ENCODE measurements around the gene DLGAP1.
"Not testable (repeated sequence)": the region's sequence is repeated elsewhere in the genome, so short reads cannot be mapped to it uniquely, and the experiment has no call there.

Gene DLGAP1

GRCh38 chr18:3478262-3478978 is 976.7 kb downstream of the DLGAP1 start:
- no peak for DNase-seq

GRCh38 chr18:3472681-3473544 is 982.2 kb downstream of the DLGAP1 start:
- DNase-seq: no peak

GRCh38 chr18:3472121-3472520 is 983.0 kb downstream of the DLGAP1 start:
- DNase-seq: not testable (repeated sequence)

- DNase-seq: no peak
Measured at GRCh38 chr18:3471141-3471648, 983.9 kb downstream of the DLGAP1 start.

- no peak for DNase-seq
Measured at GRCh38 chr18:3468833-3469232, 986.3 kb downstream of the DLGAP1 start.

GRCh38 chr18:3468066-3468705 is 986.9 kb downstream of the DLGAP1 start:
- no peak for DNase-seq

GRCh38 chr18:3466872-3467271 is 988.2 kb downstream of the DLGAP1 start:
- no peak for DNase-seq

GRCh38 chr18:3466045-3466444 is 989.1 kb downstream of the DLGAP1 start:
- no peak for DNase-seq

GRCh38 chr18:3463051-3463450 is 992.1 kb downstream of the DLGAP1 start:
- DNase-seq: no peak

- no peak for DNase-seq
Measured at GRCh38 chr18:3461704-3462103, 993.4 kb downstream of the DLGAP1 start.

GRCh38 chr18:3460823-3461398 is 994.2 kb downstream of the DLGAP1 start:
- no peak for DNase-seq

- DNase-seq: peak; percentile 28
Measured at GRCh38 chr18:3458952-3459853, 995.9 kb downstream of the DLGAP1 start.

GRCh38 chr18:3458378-3458777 is 996.7 kb downstream of the DLGAP1 start:
- no peak for DNase-seq

- DNase-seq: no peak
Measured at GRCh38 chr18:3457261-3457724, 997.8 kb downstream of the DLGAP1 start.

- no peak for DNase-seq
Measured at GRCh38 chr18:3456686-3457069, 998.4 kb downstream of the DLGAP1 start.

GRCh38 chr18:3455907-3456685 is 999.0 kb downstream of the DLGAP1 start:
- no peak for DNase-seq

- DNase-seq: no peak
Measured at GRCh38 chr18:3455090-3455635, 999.9 kb downstream of the DLGAP1 start.

- DNase-seq: no peak
Measured at GRCh38 chr18:3454365-3455089, 1000.6 kb downstream of the DLGAP1 start.

GRCh38 chr18:3453540-3454364 is 1001.4 kb downstream of the DLGAP1 start:
- peak; percentile 43 for DNase-seq
